Tibial nerve (tissue), 4 donors: Measurements from ENCODE around the gene TBC1D20. TPM values are rescaled to one million over a fixed set of nuclear protein-coding genes. Genes with fewer than 3 reads are reported as not detected.
"Not testable (repeated sequence)": the region's sequence is repeated elsewhere in the genome, so short reads cannot be mapped to it uniquely, and the experiment has no call there.

Source experiments
- DNase-seq, 2 donors: peaks; one replicate each; pipeline ENCODE4 v3.0.0-alpha.2; 2019; ENCODE audit warnings: low spot score in 2 of 2
- H3K27ac ChIP-seq, 4 donors: fragments of 200-600 bp; sonication (generic) in 3 of 4; one replicate each; pipeline ENCODE4 v1.5.1; 2017 to 2019; ENCODE audit warnings: mild to moderate bottlenecking in 1 of 4
- H3K27me3 ChIP-seq, 2 donors: fragments of 200-600 bp; sonication (generic) in 1 of 2; one replicate each; pipeline versions ENCODE4 v1.5.1 to v1.6.0; 2017 to 2019
- H3K36me3 ChIP-seq, 3 donors: fragments of 200-600 bp; sonication (generic); one replicate each; pipeline ENCODE4 v1.5.1; 2018 to 2019
- H3K4me1 ChIP-seq, 4 donors: fragments of 200-600 bp; sonication (generic) in 3 of 4; one replicate each; pipeline ENCODE4 v1.5.1; 2017 to 2019
- H3K4me3 ChIP-seq, 4 donors: fragments of 200-600 bp; sonication (generic) in 3 of 4; one replicate each; pipeline ENCODE4 v1.5.1; 2017 to 2019; ENCODE audit warnings: mild to moderate bottlenecking in 1 of 4, moderate library complexity in 1 of 4
- H3K9me3 ChIP-seq, 4 donors: fragments of 200-600 bp; sonication (generic) in 3 of 4; one replicate each; pipeline ENCODE4 v1.5.1; 2017 to 2019
- EP300 ChIP-seq, 2 donors: sonication (generic); formaldehyde crosslinking; IDR thresholded peaks; one replicate each; pipeline ENCODE4 v1.6.1; 2017; ENCODE audit warnings: antibody characterized with exemption in 2 of 2, mild to moderate bottlenecking in 1 of 2
- POLR2A ChIP-seq, 2 donors: fragments of 450-650 bp; IDR thresholded peaks; one replicate each; pipeline ENCODE4 v1.6.1; 2017; ENCODE audit warnings: antibody characterized with exemption in 2 of 2, mild to moderate bottlenecking in 2 of 2, moderate library complexity in 2 of 2
- whole genome bisulfite sequencing, 2 donors: methylation state at CpG; one replicate each; pipeline ENCODE4 v1.1.5; 2018; 5-methylcytosine and 5-hydroxymethylcytosine counted together
- small RNA-seq: library from RNA; depleted of rRNA; stranded (forward); fragments of <200 nt; gene quantifications from one replicate; pipeline ENCODE3, GENCODE V24; 2016
- total RNA-seq, 4 donors: library from RNA; depleted of rRNA; stranded (reverse); fragments of >200 nt; gene quantifications; one replicate each; pipeline ENCODE4 v1.1.0, GENCODE V29; 2016
- TF ChIP-seq, protein P1 (sequence below), 5 experiments: fragments of 200-600 bp in 3 of 5; fragments of 450-650 bp in 2 of 5; sonication (generic) in 3 of 5; IDR thresholded peaks; one replicate each; pipeline ENCODE4 v1.5.1; 2016 to 2019; ENCODE audit warnings: antibody characterized with exemption in 5 of 5, mild to moderate bottlenecking in 3 of 5, moderate library complexity in 2 of 5

The TBC1D20 gene
- total RNA-seq, 4 donors from 2014 or later = 38.5 to 52.0 (median 44.3) TPM

DNA sequence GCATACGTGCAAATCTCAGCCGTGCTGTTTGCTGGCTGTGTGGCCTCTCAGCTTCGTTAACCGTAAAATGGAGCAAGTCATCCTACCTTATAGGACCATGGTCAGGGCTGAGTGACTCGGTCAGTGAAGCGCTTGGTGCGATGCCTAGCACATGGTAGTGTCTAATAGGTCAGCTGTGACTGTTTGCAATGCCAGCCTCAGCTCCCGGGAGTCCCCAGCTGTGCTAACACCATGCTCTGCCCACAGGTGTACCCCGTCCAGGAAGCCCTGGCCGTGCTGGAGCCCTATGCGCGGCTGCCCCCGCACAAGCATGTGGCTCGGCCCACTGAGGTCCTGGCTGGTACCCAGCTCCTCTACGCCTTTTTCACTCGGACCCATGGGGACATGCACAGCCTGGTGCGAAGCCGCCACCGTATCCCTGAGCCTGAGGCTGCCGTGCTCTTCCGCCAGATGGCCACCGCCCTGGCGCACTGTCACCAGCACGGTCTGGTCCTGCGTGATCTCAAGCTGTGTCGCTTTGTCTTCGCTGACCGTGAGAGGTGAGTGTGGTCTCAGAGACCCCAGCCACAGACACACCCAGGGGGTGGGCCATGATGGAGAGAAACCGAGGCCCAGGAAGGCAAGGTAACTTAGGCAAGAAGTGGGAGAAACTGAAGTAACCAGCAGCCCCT lies 71.2 kb downstream of the TBC1D20 start:
- no peak overlapping the region for H3K27ac ChIP-seq
- H3K4me1 ChIP-seq = no peaks in the 10 kb centered on the region
- WGBS, 2 donors = 93% methylated on average over 28 to 29 of the region's 29 CpGs
- no peak overlapping the region for H3K4me3 ChIP-seq
- no peak for DNase-seq
- no peaks in the 10 kb centered on the region for H3K27me3 ChIP-seq
- H3K9me3 ChIP-seq = no peaks in the 10 kb centered on the region
- TF ChIP-seq POLR2A (IDR thresholded peaks at IDR 0.05) (no peak), EP300 (IDR thresholded peaks at IDR 0.05) (no peak)
- TF ChIP-seq, protein P1, sequence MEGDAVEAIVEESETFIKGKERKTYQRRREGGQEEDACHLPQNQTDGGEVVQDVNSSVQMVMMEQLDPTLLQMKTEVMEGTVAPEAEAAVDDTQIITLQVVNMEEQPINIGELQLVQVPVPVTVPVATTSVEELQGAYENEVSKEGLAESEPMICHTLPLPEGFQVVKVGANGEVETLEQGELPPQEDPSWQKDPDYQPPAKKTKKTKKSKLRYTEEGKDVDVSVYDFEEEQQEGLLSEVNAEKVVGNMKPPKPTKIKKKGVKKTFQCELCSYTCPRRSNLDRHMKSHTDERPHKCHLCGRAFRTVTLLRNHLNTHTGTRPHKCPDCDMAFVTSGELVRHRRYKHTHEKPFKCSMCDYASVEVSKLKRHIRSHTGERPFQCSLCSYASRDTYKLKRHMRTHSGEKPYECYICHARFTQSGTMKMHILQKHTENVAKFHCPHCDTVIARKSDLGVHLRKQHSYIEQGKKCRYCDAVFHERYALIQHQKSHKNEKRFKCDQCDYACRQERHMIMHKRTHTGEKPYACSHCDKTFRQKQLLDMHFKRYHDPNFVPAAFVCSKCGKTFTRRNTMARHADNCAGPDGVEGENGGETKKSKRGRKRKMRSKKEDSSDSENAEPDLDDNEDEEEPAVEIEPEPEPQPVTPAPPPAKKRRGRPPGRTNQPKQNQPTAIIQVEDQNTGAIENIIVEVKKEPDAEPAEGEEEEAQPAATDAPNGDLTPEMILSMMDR (IDR thresholded peaks at IDR 0.05) = no peak
- H3K36me3 ChIP-seq = peaks cover 0 to 84% (median 0%) of the 10 kb centered on the region in 3 donors

DNA sequence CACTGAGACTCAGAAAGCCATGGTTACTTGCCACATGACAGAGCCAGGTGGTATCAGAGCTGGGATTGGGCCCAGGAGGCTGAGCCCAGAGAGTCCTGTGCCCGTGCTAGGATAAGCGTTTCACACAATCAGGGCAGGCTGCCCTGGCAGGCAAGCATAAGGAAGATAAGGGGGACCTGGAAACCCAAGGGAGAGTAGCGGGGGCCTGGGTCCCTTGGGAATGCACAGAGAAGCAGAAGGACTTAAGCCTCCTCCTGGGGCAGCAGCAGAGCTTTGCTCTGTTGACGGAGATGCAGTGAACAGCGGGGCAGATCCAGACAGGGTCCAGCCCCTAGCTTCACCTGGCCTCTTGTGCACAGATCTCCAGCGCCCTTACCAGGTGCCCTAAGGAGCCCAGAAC lies 73.1 kb downstream of the TBC1D20 start:
- DNase-seq = no peak
- TF ChIP-seq EP300 (IDR thresholded peaks at IDR 0.05) = no peak
- TF ChIP-seq, protein P1 (IDR thresholded peaks at IDR 0.05) = no peak
- TF ChIP-seq POLR2A (IDR thresholded peaks at IDR 0.05) = no peak
- no peak overlapping the region for H3K27ac ChIP-seq
- no peaks in the 10 kb centered on the region for H3K9me3 ChIP-seq
- peaks cover 0 to 64% (median 0%) of the 10 kb centered on the region in 3 donors for H3K36me3 ChIP-seq
- H3K4me1 ChIP-seq = no peaks in the 10 kb centered on the region
- WGBS, 2 donors = 81% methylated on average over 6 of the region's 6 CpGs
- H3K27me3 ChIP-seq = no peaks in the 10 kb centered on the region
- H3K4me3 ChIP-seq = no peak overlapping the region

- H3K4me3 ChIP-seq = no peak overlapping the region
- no peak for DNase-seq
- 85% methylated on average over 21 of the region's 21 CpGs for WGBS, 2 donors
- no peaks in the 10 kb centered on the region for H3K9me3 ChIP-seq
- H3K27ac ChIP-seq = no peak overlapping the region
- TF ChIP-seq EP300 (IDR thresholded peaks at IDR 0.05) (no peak), POLR2A (IDR thresholded peaks at IDR 0.05) (no peak)
- TF ChIP-seq, protein P1 (IDR thresholded peaks at IDR 0.05) = no peak
- no peaks in the 10 kb centered on the region for H3K4me1 ChIP-seq
- peaks cover 0 to 58% (median 0%) of the 10 kb centered on the region in 3 donors for H3K36me3 ChIP-seq
- H3K27me3 ChIP-seq = no peaks in the 10 kb centered on the region
Measured at GRCh38 chr20:388034-388994, 74.0 kb downstream of the TBC1D20 start.

DNA sequence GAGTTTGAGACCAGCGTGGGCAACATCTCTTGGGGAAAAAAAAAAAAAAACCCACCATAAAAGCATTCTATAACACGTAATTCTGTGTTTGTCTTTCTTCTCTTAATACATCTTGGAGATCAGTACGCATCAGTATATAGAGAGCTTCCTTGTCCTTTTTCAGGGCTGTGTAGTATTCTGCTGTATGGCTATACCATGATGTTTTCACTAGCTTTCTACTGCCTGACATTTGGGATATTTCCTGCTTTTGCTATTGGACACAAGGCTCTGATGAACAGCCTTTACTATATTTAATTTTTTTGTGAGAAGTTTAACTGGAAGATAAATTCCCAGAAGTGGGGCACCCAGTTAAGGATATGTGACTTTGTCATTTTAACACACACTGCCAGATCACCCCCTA lies 74.8 kb downstream of the TBC1D20 start:
- Histone ChIP-seq H3K4me3 (no peak overlapping the region), H3K36me3 (peaks cover 0 to 50% (median 0%) of the 10 kb centered on the region in 3 donors), H3K4me1 (peaks cover 0 to 5% (median under 1%) of the 10 kb centered on the region in 4 donors), H3K9me3 (no peaks in the 10 kb centered on the region), H3K27me3 (no peaks in the 10 kb centered on the region), H3K27ac (no peak overlapping the region)
- 94 to 95% methylated on average over 3 of the region's 3 CpGs for WGBS, 2 donors
- TF ChIP-seq, protein P1 (IDR thresholded peaks at IDR 0.05) = no peak
- TF ChIP-seq EP300 (IDR thresholded peaks at IDR 0.05) = no peak
- TF ChIP-seq POLR2A (IDR thresholded peaks at IDR 0.05) = no peak
- no peak for DNase-seq

DNA sequence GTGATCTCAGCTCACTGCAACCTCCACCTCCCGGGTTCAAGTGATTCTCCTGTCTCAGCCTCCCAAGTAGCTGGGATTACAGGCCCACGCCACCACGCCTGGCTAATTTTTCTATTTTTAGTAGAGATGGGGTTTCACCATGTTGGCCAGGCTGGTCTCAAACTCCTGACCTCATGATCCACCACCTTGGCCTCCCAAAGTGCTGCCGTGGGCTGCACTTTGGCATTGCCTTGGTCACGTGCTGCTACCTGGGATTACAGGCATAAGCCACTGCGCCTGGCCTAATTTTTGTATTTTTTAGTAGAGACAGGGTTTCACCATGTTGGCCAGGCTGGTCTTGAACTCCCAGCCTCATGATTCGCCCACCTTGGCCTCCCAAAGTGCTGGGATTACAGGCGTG lies 75.7 kb downstream of the TBC1D20 start:
- DNase-seq, H3K4me3 ChIP-seq, H3K9me3 ChIP-seq, H3K27me3 ChIP-seq, H3K27ac ChIP-seq: not testable (repeated sequence)
- H3K36me3 ChIP-seq = peaks cover 0 to 41% (median 0%) of the 10 kb centered on the region in 3 donors
- peaks cover 0 to 14% (median 2%) of the 10 kb centered on the region in 4 donors for H3K4me1 ChIP-seq
- 94 to 95% methylated on average over 8 of the region's 8 CpGs for WGBS, 2 donors

Small RNA genes within 50 kb of the gene (small RNA-seq; reads per million reads assigned to genes)
- not detected for gene RF00019

Other genes starting within 250 kb of the TBC1D20 start
- not detected for gene DEFB129, start 235.3 kb downstream of the TBC1D20 start, total RNA-seq
- gene DEFB132, start 204.8 kb downstream of the TBC1D20 start, total RNA-seq = under 1 TPM in 1 of 4 donors, not detected in 3; 0.66 TPM
- gene C20orf96, start 171.8 kb downstream of the TBC1D20 start, total RNA-seq = 1 to 10 TPM; 3.5 to 8.7 (median 4.5) TPM
- gene ZCCHC3, start 165.0 kb downstream of the TBC1D20 start, total RNA-seq = 10 to 100 TPM; 12.0 to 24.9 (median 20.6) TPM
- gene SOX12, start 137.0 kb downstream of the TBC1D20 start, total RNA-seq = 1 to 10 TPM; 4.6 to 9.8 (median 8.6) TPM
- gene NRSN2, start 115.4 kb downstream of the TBC1D20 start, total RNA-seq = 10 to 100 TPM; 20.6 to 34.1 (median 26.2) TPM
- gene TRIB3, start 81.8 kb downstream of the TBC1D20 start, total RNA-seq = 10 to 100 TPM in 1 of 4 donors, 1 to 10 TPM in 3; 4.5 to 10.5 (median 5.9) TPM
- gene RBCK1, start 54.2 kb downstream of the TBC1D20 start, total RNA-seq = 100 to 1,000 TPM in 3 of 4 donors, 10 to 100 TPM in 1; 93.5 to 149 (median 118) TPM
- 10 to 100 TPM; 60.7 to 73.0 (median 64.1) TPM for gene CSNK2A1, start 81.3 kb upstream of the TBC1D20 start, total RNA-seq
- gene TCF15, start 147.8 kb upstream of the TBC1D20 start, total RNA-seq = 1 to 10 TPM in 2 of 4 donors, under 1 TPM in 1, not detected in 1; 0.30 to 4.5 (median 1.1) TPM
- 10 to 100 TPM; 15.1 to 31.8 (median 19.5) TPM for gene SRXN1, start 190.7 kb upstream of the TBC1D20 start, total RNA-seq
- gene SCRT2, start 213.3 kb upstream of the TBC1D20 start, total RNA-seq = not detected